A549 (cell line): ENCODE results near the gene TBC1D20. TPM values are rescaled to one million over a fixed set of nuclear protein-coding genes. Genes with fewer than 3 reads are reported as not detected.

Source experiments
- ATAC-seq, 2 experiments: fragments of 200-7000 bp in 1 of 2; fragments of >200 bp in 1 of 2; cut with Nextera tagmentation in 1 of 2; cut with Tn5 transposase in 1 of 2; 3 replicates each; pipeline versions ENCODE4 v1.8.0 to v1.9.1; 2018 to 2020; ENCODE audit warnings: mild to moderate bottlenecking in 1 of 2, moderate library complexity in 1 of 2
- CTCF ChIA-PET: fragments of 300-600 bp; sonication (Branson Sonifier 250); formaldehyde crosslinking; extraction: SDS; loops from one replicate; lab custom pipeline; 2021; ENCODE audit warnings: antibody characterized with exemption, inconsistent platforms; lab: Yijun Ruan, JAX
- POLR2A ChIA-PET: fragments of 350-600 bp; formaldehyde crosslinking; extraction: SDS; loops from one replicate; lab custom pipeline; 2021; ENCODE audit warnings: antibody characterized with exemption, inconsistent platforms; lab: Yijun Ruan, JAX
- DNase-seq, 2 experiments: peaks; one replicate each; pipeline versions ENCODE4 v3.0.0 to v3.0.0-alpha.2; 2011 to 2016; ENCODE audit warnings: low read depth in 1 of 2, low spot score in 1 of 2
- FAIRE-seq: peaks from 2 replicates; lab custom pipeline; 2011; peaks lifted over from hg19 to GRCh38; lab: Jason Lieb, UNC
- H3K27ac ChIP-seq, 2 experiments: fragments of >200 bp; sonication (Bioruptor Twin); formaldehyde crosslinking; 3 replicates each; pipeline ENCODE4 v1.5.1; 2016 to 2017
- H3K4me1 ChIP-seq: fragments of >200 bp; sonication (Bioruptor Twin); formaldehyde crosslinking; 3 replicates; pipeline ENCODE4 v1.6.1; 2016
- H3K4me2 ChIP-seq: fragments of >200 bp; sonication (Bioruptor Twin); formaldehyde crosslinking; 3 replicates; pipeline ENCODE4 v1.6.1; 2016
- H3K4me3 ChIP-seq: fragments of >200 bp; sonication (Bioruptor Twin); formaldehyde crosslinking; 3 replicates; pipeline ENCODE4 v1.5.1; 2016
- H3K9me3 ChIP-seq: fragments of >200 bp; sonication (Bioruptor Twin); formaldehyde crosslinking; 3 replicates; pipeline ENCODE4 v1.6.1; 2016
- CHD4 ChIP-seq: fragments of 200-600 bp; sonication (generic); IDR thresholded peaks from 2 replicates; pipeline ENCODE4 v1.6.1; 2016; ENCODE audit warnings: antibody characterized with exemption, mild to moderate bottlenecking, borderline replicate concordance
- EHF ChIP-seq: fragments of 250-450 bp; sonication (Bioruptor Pico); IDR thresholded peaks from 2 replicates; pipeline ENCODE4 v1.5.0; 2020; ENCODE audit warnings: mild to moderate bottlenecking
- EHMT2 ChIP-seq: fragments of 200-600 bp; sonication (generic); IDR thresholded peaks from 2 replicates; pipeline ENCODE4 v1.6.1; 2016; ENCODE audit warnings: antibody characterized with exemption, low read depth, mild to moderate bottlenecking, moderate library complexity
- ESRRA ChIP-seq: fragments of 150-350 bp; IDR thresholded peaks from 2 replicates; pipeline ENCODE4 v1.6.1; 2014; ENCODE audit warnings: mild to moderate bottlenecking, low read length, borderline replicate concordance
- FOSL2 ChIP-seq, 2 experiments: fragments of 450-650 bp in 1 of 2; fragments of >200 bp in 1 of 2; sonication (Bioruptor Twin) in 1 of 2; formaldehyde crosslinking; IDR thresholded peaks; 2 replicates each; pipeline versions ENCODE4 v1.5.0 to v1.6.1; 2016 to 2020; ENCODE audit warnings: mild to moderate bottlenecking in 1 of 2, moderate library complexity in 1 of 2
- GATA3 ChIP-seq: IDR thresholded peaks from 2 replicates; pipeline ENCODE4 v1.6.1; 2012; ENCODE audit warnings: borderline replicate concordance
- HOXA7 ChIP-seq: fragments of 250-450 bp; sonication (Bioruptor Pico); IDR thresholded peaks from 2 replicates; pipeline ENCODE4 v1.5.0; 2020; ENCODE audit warnings: mild to moderate bottlenecking, moderate library complexity
- MAFK ChIP-seq: fragments of 450-650 bp; IDR thresholded peaks from 2 replicates; pipeline ENCODE4 v1.6.1; 2014; ENCODE audit not compliant: partially characterized antibody
- MAZ ChIP-seq: fragments of 150-350 bp; IDR thresholded peaks from 2 replicates; pipeline ENCODE4 v1.6.1; 2014; ENCODE audit warnings: antibody characterized with exemption, low read depth, low read length, borderline replicate concordance
- MYC ChIP-seq: IDR thresholded peaks from 2 replicates; pipeline ENCODE4 v1.6.1; 2012; ENCODE audit warnings: mild to moderate bottlenecking, inconsistent platforms, low read length, improper control_type of control experiment, borderline replicate concordance
- NPAS2 ChIP-seq: fragments of 250-450 bp; sonication (Bioruptor Pico); IDR thresholded peaks from 2 replicates; pipeline ENCODE4 v1.8.0; 2022; ENCODE audit warnings: mild to moderate bottlenecking, moderate library complexity, borderline replicate concordance
- PHF8 ChIP-seq: fragments of 200-600 bp; sonication (generic); IDR thresholded peaks from 2 replicates; pipeline ENCODE4 v1.6.1; 2016; ENCODE audit warnings: low read depth, mild to moderate bottlenecking, antibody characterized with exemption, moderate library complexity, borderline replicate concordance
- POLR2AphosphoS2 ChIP-seq: conservative IDR thresholded peaks from 2 replicates; pipeline ENCODE4 v1.6.1; 2012; ENCODE audit warnings: low read length, improper control_type of control experiment, inconsistent platforms
- RAD21 ChIP-seq, 2 experiments: fragments of >200 bp in 1 of 2; sonication (Bioruptor Twin) in 1 of 2; formaldehyde crosslinking in 1 of 2; IDR thresholded peaks in 1 of 2; conservative IDR thresholded peaks in 1 of 2; 2 replicates in 1 of 2; 3 replicates in 1 of 2; pipeline ENCODE4 v1.6.1; 2012 to 2018; ENCODE audit warnings: inconsistent platforms in 1 of 2
- RARB ChIP-seq: fragments of 250-450 bp; sonication (Bioruptor Pico); IDR thresholded peaks from 2 replicates; pipeline ENCODE4 v1.8.0; 2021; ENCODE audit warnings: mild to moderate bottlenecking, moderate library complexity
- RCOR1 ChIP-seq: fragments of 150-350 bp; IDR thresholded peaks from 2 replicates; pipeline ENCODE4 v1.6.1; 2014; ENCODE audit warnings: antibody characterized with exemption, low read length, low read depth
- RFX5 ChIP-seq: fragments of 450-650 bp; IDR thresholded peaks from 2 replicates; pipeline ENCODE4 v1.7.1; 2014; ENCODE audit warnings: antibody characterized with exemption, mild to moderate bottlenecking, moderate library complexity
- RNF2 ChIP-seq: fragments of 200-600 bp; sonication (generic); IDR thresholded peaks from 2 replicates; pipeline ENCODE4 v1.6.1; 2016; ENCODE audit warnings: low read depth, mild to moderate bottlenecking, antibody characterized with exemption, moderate library complexity, borderline replicate concordance
- SMC3 ChIP-seq: fragments of >200 bp; sonication (Bioruptor Twin); formaldehyde crosslinking; IDR thresholded peaks from 3 replicates; pipeline ENCODE4 v1.6.1; 2018; ENCODE audit warnings: inconsistent platforms
- TFCP2L1 ChIP-seq: fragments of 250-450 bp; sonication (Bioruptor Pico); IDR thresholded peaks from 2 replicates; pipeline ENCODE4 v1.5.0; 2021; ENCODE audit warnings: mild to moderate bottlenecking
- ZFP36 ChIP-seq: fragments of 450-650 bp; IDR thresholded peaks from 2 replicates; pipeline ENCODE4 v1.6.1; 2014; ENCODE audit warnings: borderline replicate concordance; ENCODE audit not compliant: partially characterized antibody
- WGBS: methylation state at CpG from one replicate; pipeline ENCODE4 v1.1.6; 2017; ENCODE audit errors: missing lambda C conversion rate; 5-methylcytosine and 5-hydroxymethylcytosine counted together
- polyA plus RNA-seq, 4 experiments: library from polyadenylated mRNA; depleted of rRNA in 3 of 4; stranded (reverse); fragments of >200 nt; fragmentation: RNase III in 1 of 4; extraction: RNeasy Plus Mini Kit Qiagen cat#74134 plus additional on column Dnase treatment in 1 of 4; gene quantifications; 2 replicates in 3 of 4; 3 replicates in 1 of 4; pipeline ENCODE4 v1.2.3, GENCODE V29; 2011 to 2017
- TF ChIP-seq, protein P1 (sequence below): fragments of 250-450 bp; sonication (Bioruptor Pico); IDR thresholded peaks from 2 replicates; pipeline ENCODE4 v1.5.0; 2020; ENCODE audit warnings: low read depth, mild to moderate bottlenecking, moderate library complexity
- TF ChIP-seq, protein P2 (sequence below): fragments of 250-450 bp; sonication (Bioruptor Pico); IDR thresholded peaks from 2 replicates; pipeline ENCODE4 v1.5.0; 2021; ENCODE audit warnings: mild to moderate bottlenecking, moderate library complexity, borderline replicate concordance
- TF ChIP-seq, protein P3 (sequence below): fragments of 200-600 bp; sonication (generic); IDR thresholded peaks from 2 replicates; pipeline ENCODE4 v1.6.1; 2016; ENCODE audit warnings: antibody characterized with exemption, mild to moderate bottlenecking, moderate library complexity

TBC1D20 gene
- polyA plus RNA-seq, 2 of the 4 experiments (the other 2 are of a cell fraction), result 28.0 to 43.4 TPM

DNA sequence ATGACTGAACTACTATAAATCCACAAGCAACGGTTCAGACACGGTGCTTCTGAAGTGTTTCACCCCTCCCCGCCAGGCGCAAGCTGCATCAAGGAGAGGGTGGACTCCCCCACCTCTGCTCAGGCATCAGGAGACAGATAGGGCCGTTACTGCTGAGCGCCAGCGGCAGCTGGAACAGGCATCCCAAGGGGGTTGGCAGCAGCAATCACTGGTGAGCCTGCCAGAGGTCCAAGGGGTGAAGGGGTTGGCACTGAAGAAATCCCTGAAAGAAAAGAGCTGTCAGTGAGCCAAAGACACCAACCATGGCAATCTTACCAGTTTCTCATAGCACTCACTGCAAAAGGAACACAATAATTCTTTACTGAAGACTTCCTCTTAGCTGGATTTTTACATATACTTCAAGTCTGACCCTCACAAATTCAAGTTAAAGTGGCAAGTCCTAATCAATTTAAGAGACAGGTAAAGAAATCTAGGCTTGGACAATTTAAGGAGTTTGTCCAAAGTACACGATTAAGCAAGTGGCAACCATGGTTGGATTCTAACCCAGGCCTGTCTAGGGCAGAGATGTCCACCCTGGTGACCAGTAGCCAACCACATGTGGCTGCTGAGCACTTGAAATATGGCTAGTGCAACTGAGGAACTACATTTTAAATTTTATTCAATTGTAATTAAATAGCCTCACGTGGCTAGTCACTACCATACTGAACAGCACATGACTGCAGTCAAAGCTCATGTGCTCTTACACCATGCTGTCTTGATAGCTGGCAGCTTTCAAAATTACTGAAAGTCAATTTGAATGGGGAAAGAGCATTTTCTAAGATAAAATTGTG is 21.7 kb upstream of the TBC1D20 start:
- CTCF ChIA-PET, result interaction anchor here (0.8 to 3.2 kb wide), 6 partner anchors 9 to 129 kb away, joined by 3 to 18 read pairs (median 5); no protein-coding TSS in a partner anchor
- Histone ChIP-seq H3K4me3 (no peak overlapping the region), H3K4me2 (no peak overlapping the region), H3K27ac (no peak overlapping the region)
- DNase-seq (no peak), FAIRE-seq (no peak), ATAC-seq (no peak)
- TF ChIP-seq GATA3 (no peak), RARB (CRISPR knock-in tag) (no peak), SMC3 (no peak), RNF2 (no peak), PHF8 (no peak), FOSL2 (IDR thresholded peaks at IDR 0.05) (no peak), FOSL2 (CRISPR knock-in tag; IDR thresholded peaks at IDR 0.05) (no peak), CHD4 (no peak), MAZ (no peak)
- TF ChIP-seq, all 56 proteins: peak for 0
- Histone ChIP-seq H3K4me1 (peaks cover 3% of the 10 kb centered on the region; the same call in 2 of the 3 replicates), H3K9me3 (no peaks in the 10 kb centered on the region)
- 91% methylated on average over 9 of the region's 9 CpGs for WGBS
- POLR2A ChIA-PET, result interaction anchor here (0.7 kb wide), 1 partner anchor 13 kb away, joined by 3 read pairs; no protein-coding TSS in a partner anchor

DNA sequence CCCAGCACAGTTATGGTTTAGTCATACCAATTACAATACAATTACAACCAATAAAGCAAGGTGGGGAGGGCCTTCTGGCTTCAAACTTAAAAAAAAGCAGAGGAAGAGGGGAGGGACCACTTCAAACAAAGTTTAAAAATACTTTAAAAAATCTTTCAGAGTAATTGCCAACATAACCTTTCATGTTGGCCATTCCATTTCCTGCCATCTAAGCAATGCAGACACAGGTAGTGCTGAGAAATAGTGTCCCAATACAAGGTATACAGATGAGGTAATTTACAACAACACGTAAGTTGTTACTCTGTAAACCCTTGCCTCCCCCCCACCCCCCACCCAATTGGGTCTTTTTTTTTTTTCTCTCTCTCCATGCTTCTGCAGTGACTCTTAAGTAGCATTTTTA is 18.8 kb upstream of the TBC1D20 start:
- TF ChIP-seq POLR2AphosphoS2, result no peak
- TF ChIP-seq RNF2, result no peak
- TF ChIP-seq, protein P1, sequence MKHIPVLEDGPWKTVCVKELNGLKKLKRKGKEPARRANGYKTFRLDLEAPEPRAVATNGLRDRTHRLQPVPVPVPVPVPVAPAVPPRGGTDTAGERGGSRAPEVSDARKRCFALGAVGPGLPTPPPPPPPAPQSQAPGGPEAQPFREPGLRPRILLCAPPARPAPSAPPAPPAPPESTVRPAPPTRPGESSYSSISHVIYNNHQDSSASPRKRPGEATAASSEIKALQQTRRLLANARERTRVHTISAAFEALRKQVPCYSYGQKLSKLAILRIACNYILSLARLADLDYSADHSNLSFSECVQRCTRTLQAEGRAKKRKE, result no peak
- TF ChIP-seq RFX5, result no peak
- TF ChIP-seq, protein P2, sequence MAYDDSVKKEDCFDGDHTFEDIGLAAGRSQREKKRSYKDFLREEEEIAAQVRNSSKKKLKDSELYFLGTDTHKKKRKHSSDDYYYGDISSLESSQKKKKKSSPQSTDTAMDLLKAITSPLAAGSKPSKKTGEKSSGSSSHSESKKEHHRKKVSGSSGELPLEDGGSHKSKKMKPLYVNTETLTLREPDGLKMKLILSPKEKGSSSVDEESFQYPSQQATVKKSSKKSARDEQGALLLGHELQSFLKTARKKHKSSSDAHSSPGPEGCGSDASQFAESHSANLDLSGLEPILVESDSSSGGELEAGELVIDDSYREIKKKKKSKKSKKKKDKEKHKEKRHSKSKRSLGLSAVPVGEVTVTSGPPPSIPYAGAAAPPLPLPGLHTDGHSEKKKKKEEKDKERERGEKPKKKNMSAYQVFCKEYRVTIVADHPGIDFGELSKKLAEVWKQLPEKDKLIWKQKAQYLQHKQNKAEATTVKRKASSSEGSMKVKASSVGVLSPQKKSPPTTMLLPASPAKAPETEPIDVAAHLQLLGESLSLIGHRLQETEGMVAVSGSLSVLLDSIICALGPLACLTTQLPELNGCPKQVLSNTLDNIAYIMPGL (CRISPR knock-in tag), result no peak
- no peak for TF ChIP-seq ZFP36
- TF ChIP-seq MAFK, result no peak
- TF ChIP-seq GATA3, result no peak
- TF ChIP-seq RARB (CRISPR knock-in tag), result no peak
- TF ChIP-seq RAD21 (conservative IDR thresholded peaks at IDR 0.05 in 1 of 2, IDR thresholded peaks at IDR 0.05 in 1 of 2), result no peak
- TF ChIP-seq ESRRA, result no peak
- no peak for TF ChIP-seq MYC
- TF ChIP-seq EHMT2, result no peak
- no peak for TF ChIP-seq NPAS2 (CRISPR knock-in tag)
- TF ChIP-seq EHF (CRISPR knock-in tag), result no peak
- no peak for TF ChIP-seq RCOR1
- TF ChIP-seq TFCP2L1, result no peak
- no peak for TF ChIP-seq HOXA7
- TF ChIP-seq, protein P3, sequence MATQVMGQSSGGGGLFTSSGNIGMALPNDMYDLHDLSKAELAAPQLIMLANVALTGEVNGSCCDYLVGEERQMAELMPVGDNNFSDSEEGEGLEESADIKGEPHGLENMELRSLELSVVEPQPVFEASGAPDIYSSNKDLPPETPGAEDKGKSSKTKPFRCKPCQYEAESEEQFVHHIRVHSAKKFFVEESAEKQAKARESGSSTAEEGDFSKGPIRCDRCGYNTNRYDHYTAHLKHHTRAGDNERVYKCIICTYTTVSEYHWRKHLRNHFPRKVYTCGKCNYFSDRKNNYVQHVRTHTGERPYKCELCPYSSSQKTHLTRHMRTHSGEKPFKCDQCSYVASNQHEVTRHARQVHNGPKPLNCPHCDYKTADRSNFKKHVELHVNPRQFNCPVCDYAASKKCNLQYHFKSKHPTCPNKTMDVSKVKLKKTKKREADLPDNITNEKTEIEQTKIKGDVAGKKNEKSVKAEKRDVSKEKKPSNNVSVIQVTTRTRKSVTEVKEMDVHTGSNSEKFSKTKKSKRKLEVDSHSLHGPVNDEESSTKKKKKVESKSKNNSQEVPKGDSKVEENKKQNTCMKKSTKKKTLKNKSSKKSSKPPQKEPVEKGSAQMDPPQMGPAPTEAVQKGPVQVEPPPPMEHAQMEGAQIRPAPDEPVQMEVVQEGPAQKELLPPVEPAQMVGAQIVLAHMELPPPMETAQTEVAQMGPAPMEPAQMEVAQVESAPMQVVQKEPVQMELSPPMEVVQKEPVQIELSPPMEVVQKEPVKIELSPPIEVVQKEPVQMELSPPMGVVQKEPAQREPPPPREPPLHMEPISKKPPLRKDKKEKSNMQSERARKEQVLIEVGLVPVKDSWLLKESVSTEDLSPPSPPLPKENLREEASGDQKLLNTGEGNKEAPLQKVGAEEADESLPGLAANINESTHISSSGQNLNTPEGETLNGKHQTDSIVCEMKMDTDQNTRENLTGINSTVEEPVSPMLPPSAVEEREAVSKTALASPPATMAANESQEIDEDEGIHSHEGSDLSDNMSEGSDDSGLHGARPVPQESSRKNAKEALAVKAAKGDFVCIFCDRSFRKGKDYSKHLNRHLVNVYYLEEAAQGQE, result no peak
- no peak for TF ChIP-seq PHF8
- H3K4me1 ChIP-seq, result peaks cover 10% of the 10 kb centered on the region; the same call in 2 of the 3 replicates
- POLR2A ChIA-PET, result no interaction called here
- no peaks in the 10 kb centered on the region for H3K9me3 ChIP-seq
- 88% methylated on average over 1 of the region's 1 CpG for WGBS
- no peak for ATAC-seq
- no peak overlapping the region for H3K27ac ChIP-seq
- no peak for DNase-seq
- CTCF ChIA-PET, result interaction anchor here (0.6 to 1.9 kb wide), 8 partner anchors 9 to 151 kb away, joined by 3 to 5 read pairs (median 4); partner anchors contain the start of gene TBC1D20
- FAIRE-seq, result no peak
- H3K4me2 ChIP-seq, result no peak overlapping the region
- H3K4me3 ChIP-seq, result no peak overlapping the region
